GM21447 (cell line): ENCODE results near the gene KCNJ18.
"Not testable (repeated sequence)": the region's sequence is repeated elsewhere in the genome, so short reads cannot be mapped to it uniquely, and the experiment has no call there.

Source experiments
- ATAC-seq: cut with Tn5 transposase; IDR thresholded peaks from one replicate; pipeline ENCODE4 v1.9.1; 2021; ENCODE audit not compliant: unreplicated experiment

KCNJ18 gene

GRCh38 chr17:21691883-21692703 is at the start of gene KCNJ18:
Gene KCNJ18, plus strand, starts transcription at chr17:21692523. Its CDS starts 10,264 bp downstream, at chr17:21702787.
- not testable (repeated sequence) for ATAC-seq

- ATAC-seq: not testable (repeated sequence)
Observed at GRCh38 chr17:21648125-21648524, 44.2 kb upstream of the KCNJ18 start.

- not testable (repeated sequence) for ATAC-seq
Observed at GRCh38 chr17:21650043-21650442, 42.3 kb upstream of the KCNJ18 start.

DNA sequence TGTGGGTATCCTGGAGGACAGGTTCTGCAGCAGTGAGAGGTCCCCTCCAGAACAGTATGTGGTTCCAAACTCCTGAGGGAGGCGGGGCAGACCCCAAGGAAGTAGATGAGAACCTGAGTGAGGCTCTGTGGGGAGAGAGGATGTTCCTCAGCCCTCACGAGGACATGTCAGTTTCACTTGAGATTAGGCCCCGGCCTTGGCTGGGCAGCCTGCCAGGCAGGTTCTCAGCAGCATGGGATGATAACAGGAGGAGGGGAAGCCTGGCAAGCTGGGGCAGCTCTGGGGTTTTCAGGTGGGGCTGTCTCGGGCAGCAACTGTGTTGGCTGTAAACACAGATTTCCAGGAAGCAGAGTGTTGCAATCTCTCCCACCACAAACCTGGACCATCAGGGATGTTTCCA is 40.3 kb upstream of the KCNJ18 start:
- ATAC-seq: not testable (repeated sequence)

- ATAC-seq: not testable (repeated sequence)
Observed at GRCh38 chr17:21653211-21653610, 39.1 kb upstream of the KCNJ18 start.

GRCh38 chr17:21656518-21657309 is 35.6 kb upstream of the KCNJ18 start:
- not testable (repeated sequence) for ATAC-seq

GRCh38 chr17:21659635-21660034 is 32.7 kb upstream of the KCNJ18 start:
- not testable (repeated sequence) for ATAC-seq

DNA sequence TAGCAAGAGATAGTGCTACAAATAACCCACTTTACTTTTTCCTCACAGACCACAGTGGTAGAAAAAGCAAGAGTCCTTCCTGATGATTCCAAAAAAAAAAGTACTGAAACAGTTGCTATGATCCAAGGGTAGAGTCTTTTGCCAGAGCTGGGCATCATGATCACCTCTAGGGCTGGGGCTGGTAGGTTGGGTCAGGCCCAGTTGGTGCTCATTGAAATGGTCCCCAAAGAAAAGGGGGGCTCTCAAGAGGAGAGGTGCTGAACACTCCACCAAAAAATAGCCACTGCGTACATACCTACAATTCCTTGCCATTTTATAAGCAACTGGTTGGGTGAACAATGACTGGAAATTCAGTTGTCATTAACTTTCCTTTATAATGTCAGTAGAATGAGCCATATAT is 30.9 kb upstream of the KCNJ18 start:
- ATAC-seq: not testable (repeated sequence)

GRCh38 chr17:21663166-21663565 is 29.2 kb upstream of the KCNJ18 start:
- ATAC-seq: not testable (repeated sequence)

DNA sequence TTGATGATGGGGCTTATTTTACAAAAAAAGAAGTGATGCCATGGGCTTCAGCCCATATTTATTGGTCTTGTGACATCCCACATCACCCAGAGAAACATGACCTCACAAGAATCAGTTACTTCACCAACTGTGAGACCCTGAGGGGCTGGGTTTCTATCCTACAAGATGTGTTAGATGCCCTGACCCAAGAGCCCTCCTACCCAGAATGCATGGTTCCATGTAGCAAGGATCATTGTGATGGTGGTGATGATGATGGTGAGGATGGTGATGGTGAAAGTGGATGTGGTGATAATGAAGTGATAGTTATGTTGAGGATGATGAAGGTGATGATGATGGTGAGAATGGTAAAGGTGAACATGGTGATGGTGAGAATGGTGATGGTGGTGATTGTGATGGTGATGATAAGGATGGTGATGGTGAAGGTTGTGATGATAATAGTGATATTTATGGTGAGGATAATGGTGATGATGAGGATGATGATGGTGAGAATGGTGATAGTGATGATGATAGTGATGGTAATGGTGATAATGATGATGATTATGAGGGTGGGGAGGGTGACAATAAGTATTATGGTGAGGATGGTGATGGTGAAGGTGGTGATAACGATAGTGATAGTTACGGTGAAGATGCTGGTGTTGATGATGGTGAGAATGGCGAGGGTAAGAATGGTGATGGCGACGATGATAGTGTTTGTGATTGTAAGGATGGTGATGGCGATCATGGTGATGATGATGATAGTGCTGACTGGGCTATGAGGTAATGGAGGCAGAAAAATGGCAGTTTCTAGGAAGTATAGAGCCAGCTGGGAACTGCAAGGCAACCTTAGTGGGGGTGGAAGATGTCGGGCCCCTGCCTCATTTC is 28.5 kb upstream of the KCNJ18 start:
- not testable (repeated sequence) for ATAC-seq

DNA sequence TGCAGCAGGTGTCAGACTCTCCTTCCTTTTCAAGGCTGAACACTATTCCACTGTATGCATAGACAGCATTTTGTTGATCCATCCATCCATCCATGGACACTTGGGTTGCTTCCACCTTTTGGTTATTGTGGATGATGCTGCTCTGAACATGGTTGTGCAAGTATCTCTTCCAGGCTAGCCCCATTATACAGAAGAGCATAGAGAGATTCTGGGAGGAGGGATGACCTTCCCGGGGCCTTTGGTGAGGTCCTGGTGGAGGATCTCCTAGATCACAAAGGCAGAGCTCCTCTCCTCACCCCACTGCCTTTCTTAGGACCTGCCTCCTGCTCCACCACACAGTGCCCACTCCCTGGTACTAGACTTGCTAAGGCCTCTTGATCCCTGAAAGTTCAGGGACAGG is 27.2 kb upstream of the KCNJ18 start:
- not testable (repeated sequence) for ATAC-seq

GRCh38 chr17:21665935-21666493 is 26.3 kb upstream of the KCNJ18 start:
- not testable (repeated sequence) for ATAC-seq

GRCh38 chr17:21666711-21667412 is 25.5 kb upstream of the KCNJ18 start:
- ATAC-seq: not testable (repeated sequence)

GRCh38 chr17:21667413-21668117 is 24.8 kb upstream of the KCNJ18 start:
- not testable (repeated sequence) for ATAC-seq

DNA sequence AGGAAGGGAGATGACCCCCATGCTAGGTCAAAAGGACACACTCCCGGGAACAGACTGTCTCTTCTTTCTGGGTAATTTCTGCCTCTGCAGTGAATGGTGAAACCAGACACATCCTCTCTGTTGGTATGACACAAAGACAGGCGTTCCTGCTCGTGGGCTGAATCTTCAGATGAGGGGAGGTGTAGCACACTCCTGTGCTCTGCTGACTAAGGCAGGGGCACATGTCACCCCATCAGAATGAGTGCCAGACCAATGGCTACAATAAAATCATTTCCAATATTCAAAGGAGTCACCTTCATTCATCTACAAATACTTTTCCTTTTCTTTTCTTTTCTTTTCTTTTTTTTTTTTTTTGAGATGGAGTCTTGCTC is 24.2 kb upstream of the KCNJ18 start:
- ATAC-seq: not testable (repeated sequence)

- ATAC-seq: not testable (repeated sequence)
Observed at GRCh38 chr17:21668746-21669508, 23.4 kb upstream of the KCNJ18 start.

GRCh38 chr17:21669616-21670360 is 22.5 kb upstream of the KCNJ18 start:
- not testable (repeated sequence) for ATAC-seq
